Anterior cingulate cortex (tissue), 58 donors: ENCODE data around the gene C9orf43.
"Not testable (repeated sequence)": the region's sequence is repeated elsewhere in the genome, so short reads cannot be mapped to it uniquely, and the experiment has no call there.

ENCODE experiments used
- DNase-seq, 58 donors: peaks; one replicate each; lab custom pipeline; 2025; lab: John Stamatoyannopoulos, UW

The C9orf43 gene

DNA sequence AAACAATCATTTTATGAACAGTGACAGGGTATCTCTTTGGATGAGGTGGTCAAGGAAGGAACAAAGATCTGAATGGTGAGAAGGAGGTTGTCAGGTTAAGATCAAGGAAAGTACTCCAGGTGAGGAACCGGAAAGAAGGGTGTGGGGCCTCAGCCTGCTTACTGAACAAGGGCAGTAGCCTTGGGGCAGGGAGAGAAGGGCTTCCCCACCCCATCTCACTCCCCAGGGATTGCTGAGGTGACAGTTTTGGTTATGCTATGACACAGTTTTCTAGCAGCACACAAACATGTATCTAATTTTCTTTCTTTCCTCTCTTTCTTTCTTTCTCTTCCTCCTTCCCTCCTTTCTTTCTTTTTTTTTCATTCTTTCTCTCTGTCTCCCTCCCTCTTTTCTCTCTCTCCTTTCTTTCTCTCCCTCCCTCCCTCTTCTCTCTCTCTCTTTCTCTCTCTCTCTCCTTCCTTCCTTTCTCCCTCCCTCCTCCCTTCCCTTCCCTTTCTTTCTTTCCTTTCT, 29.6 kb upstream of the C9orf43 start:
- DNase-seq = no peak

DNA sequence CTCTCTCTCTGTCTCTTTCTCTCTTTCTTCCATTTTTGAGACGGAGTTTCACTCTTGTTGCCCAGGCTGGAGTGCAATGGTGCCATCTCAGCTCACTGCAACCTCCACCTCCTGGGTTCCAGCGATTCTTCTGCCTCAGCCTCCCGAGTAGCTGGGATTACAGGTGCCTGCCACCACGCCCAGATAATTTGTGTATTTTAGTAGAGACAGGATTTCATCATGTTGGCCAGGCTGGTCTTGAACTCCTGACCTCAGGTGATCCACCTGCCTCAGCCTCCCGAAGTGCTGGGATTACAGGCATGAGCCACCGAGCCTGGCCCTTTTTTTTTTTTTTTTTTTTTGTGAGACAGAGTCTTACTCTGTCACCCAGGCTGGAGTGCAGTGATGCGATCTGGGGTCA, 29.1 kb upstream of the C9orf43 start:
- DNase-seq = not testable (repeated sequence)

DNA sequence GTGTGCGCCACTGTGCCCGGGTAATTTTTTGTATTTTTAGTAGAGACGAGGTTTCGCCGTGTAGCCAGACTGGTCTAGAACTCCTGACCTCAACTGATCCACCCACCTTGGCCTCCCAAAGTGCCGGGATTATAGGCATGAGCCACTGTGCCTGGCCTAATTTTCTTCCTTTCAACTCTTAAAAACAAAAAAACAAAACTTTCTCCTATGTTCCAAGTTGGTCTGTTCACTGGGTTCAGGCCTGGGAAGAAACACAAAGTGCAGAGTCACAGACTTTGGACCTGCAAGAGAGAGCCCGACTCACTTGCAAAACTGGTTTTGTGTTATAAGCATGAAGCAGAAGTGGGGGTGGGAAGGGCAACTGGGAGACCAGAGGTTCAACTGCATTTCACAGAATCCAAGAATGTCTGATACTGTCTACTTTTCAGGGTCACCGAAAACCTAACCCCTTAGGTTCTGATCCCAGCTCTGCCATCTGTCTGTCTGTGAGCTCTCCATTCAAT, 28.6 kb upstream of the C9orf43 start:
- no peak for DNase-seq

DNA sequence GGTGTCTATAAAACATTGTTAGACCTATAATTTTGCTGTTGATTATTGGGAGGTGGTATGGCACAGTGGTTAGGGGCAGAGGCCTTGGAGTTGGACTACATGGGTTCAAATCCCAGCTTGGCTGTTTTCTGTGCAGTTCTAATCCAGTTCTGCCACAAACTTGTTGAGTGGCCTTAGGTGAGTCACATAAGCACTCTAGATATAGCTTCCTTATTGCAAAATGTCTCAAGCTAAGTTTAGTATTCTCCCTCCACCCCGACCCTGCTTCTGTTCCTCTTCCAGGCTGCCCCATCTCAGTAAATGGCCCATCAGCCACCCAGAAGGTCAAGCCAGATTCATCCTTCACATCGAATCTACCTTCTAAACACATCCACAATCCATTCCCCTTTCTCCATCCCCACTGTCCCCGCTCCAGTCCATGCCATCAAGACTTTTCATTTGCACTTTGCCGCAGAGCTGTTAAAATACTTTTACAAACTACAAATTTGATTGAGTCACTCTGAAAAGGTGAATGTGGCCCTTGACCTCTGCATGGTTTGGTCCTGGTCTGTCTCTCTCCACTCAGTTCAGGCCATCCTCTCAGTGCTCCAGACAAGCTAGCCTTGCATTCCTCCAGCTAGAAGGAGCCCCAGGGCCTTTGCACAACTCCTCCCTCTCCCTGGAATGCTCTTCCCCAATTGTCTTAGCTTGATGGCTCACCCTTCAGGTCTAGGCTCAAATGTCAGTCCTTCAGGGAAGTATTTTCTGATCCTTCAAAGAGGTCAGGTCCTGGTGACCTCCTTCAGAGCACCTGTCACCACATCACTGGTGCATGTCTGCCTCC, 23.8 kb upstream of the C9orf43 start:
- no peak for DNase-seq

DNA sequence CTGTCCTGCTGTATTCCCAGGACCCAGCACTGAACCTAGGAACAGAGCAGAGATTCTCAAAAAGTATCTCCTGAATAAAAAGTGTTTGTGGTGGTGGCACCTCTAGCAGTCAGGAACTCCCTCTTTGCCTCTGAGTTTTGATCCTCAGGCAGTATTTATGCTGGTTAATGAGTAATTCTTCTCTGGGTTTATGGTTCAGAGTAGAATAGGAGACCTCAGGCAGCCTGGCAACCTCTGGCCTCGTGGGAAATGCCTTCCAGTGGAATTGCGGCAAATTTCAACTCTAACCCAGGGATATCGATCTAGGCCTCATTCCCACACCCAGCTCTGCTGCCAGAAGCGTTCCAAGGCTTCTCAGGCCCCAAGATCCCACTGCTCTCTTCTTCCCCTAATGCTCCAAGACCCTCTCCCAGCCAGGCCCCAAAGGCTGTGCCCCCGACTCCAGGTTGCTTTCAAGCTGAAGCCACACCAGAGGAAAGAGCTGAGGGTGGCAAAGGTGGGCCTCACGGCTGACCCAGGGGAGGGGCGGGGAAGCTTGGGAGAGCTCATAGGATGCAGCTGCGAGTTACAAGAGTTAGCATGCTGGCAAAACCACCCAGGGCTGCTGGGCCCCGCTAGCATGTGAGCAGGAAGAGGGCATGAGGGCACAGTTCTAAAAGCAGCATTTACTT, 22.9 kb upstream of the C9orf43 start:
- no peak for DNase-seq

DNA sequence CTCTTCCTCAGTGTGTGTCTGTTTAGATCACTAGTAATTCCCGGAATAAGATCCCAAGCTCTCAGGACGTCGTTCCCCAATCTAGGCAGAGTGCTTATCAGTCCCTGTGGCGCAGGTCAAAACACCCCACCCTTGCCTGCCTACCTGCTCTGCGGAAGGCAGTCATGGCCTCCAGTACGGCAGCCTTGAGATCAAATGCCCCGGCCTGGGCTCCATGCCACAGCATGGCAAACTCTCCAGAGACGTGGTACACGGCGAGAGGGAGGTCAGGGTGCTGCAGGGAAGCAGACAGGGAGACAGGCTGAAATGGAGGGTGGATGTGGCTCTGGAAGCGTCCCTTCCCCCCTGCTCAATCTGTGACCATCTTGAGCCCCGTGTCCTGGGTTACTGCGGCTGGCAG, 21.7 kb upstream of the C9orf43 start:
- DNase-seq = no peak

DNA sequence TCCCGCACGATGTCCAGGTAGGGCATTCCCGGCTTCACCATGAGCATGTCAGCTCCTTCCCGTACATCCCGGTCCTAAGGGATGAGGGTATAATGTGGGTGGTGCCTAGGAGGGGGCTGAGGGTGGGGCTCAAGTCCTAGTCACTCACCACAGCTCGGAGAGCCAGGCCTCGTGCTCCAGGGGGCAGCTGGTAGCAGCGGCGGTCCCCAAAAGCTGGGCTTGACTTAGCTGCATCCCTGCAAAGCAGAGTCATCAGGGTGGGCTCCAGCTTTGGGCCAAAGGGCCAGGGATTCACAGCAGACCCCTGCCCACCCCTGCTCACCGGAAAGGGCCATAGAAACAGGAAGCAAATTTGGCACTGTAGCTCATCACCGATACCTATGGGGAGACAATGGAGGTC, 21.1 kb upstream of the C9orf43 start:
- no peak for DNase-seq

DNA sequence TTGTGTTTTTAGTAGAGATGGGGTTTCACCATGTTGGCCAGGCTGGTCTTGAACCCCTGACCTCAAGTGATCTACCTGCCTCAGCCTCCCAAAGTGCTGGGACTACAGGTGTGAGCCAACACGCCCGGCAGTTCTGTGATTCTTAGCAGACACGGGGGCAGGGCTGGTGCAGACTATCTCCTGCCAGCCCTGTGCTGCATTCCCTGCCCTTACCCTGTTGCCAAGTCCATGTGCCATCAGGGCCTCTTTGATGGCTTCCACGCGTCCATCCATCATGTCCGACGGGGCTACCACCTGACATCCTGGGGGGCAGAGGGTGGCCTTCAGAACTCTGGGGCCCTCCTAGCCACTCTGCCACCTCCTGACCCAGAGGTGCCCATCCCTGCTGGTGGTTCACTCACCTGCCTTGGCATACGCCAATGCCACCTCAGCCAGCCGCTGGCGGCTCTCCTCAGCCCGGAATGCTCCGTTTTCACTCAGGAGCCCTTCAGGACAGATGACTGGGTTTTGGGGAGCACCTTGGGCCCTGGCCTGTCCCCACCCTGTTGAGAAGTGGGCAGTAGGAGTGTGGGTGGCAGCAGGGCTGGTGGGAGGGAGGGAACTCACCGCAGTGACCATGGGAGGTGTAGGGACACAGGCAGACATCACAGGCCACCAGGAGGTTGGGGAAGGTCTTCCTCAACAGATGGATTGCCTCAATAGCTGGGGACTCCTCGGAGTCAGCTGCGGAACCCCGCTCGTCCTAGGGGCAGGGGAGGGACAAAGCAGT, 20.2 kb upstream of the C9orf43 start:
- DNase-seq = no peak

DNA sequence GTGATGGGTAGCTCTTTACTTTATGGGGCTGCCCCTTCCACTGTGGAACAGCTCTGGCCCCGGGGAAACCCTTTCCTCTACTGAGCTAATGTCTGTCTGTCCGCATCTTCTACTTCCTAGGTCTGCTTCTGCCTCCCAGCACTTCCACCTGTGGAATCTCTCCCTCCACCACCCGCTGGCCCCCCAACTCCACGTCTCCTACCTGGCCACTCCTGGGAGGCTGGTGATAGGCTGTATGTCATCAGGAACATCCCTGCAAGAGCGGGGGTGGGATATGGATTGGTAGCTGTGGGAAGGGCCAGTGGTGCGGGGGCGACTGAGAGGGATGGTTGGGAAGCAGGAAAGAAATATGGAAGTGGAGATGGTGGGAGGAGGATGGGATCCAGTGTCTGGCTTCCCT, 18.6 kb upstream of the C9orf43 start:
- no peak for DNase-seq

DNA sequence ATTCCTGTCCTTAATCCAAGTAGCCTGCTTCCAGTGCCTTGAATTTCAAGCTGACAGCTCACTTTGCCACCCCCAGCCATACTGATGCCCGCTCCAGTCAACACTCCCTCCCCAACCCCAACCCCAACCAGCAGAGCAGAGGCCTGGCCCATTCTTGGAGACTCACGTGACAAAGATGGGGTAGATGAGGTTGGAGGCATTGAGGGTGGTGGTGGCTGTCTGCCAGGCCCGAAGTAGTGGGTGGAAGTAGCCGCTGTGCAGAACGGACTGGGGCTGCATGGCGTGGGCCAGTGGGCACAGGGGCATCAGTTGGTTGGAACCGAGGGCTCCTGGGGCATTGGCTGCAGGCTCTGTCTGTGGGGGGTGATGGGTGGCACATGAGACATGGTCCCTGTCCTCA, 17.3 kb upstream of the C9orf43 start:
- peak in 43 of 58 donors; percentile 7 to 79 (median 40) for DNase-seq

DNA sequence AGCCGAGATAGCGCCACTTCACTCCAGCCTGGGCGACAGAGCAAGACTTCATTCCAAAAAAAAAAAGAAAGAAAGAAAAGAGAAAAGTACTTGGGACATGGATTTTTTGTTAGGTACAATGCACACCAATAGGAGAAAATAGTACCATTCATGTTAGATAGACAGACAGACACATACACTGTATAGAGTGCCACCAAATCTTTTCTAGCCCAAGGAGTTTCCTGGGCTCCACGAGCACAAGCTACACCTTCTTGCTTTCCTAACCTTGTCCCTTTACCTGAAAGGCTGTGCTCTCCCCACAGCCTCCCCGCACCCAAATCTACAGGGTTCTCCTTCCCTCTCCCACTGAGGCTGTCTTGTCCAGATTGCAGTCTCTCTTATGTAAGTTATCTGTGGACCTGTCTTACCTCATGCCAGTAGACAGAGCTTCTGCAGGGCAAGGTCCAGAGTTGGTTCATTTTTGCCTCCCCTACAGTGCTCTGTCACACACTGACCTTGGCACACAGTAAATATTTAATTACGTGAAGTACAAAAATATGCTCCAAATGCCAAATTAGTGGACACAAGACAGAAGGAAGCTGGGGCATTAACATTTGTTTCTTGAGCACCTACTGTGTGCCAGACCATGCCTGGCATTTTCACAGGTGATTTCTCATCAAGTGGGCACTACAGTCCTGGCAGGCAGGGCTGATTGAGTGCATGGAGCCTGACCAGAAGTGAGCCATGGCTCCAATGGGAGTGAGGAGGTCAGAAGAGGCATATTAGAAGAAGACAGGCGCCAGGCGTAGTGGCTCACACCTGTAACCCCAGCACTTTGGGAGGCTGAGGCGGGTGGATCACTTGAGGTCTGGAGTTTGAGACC, 15.3 kb upstream of the C9orf43 start:
- no peak for DNase-seq

DNA sequence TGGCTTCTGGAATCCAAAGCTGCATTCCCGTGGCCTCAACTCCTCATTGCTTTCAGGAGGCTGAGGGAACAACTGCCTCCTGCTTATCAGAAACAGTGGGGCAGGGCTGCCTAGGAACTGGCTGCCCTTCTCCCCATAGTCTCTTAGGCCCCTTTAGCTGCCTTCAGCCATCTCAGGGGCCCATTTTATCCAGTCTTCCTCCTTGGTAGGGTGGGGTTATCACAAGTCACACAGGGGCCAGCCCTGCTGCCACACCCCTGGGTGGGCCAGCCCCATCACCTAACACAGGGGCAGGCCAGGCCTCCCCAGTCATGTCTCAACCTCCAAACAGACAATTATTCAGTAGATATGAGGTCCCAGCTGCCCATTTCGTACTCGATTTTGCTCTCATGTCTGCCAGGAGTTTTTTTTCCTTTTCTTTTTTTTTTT, 13.3 kb upstream of the C9orf43 start:
- no peak for DNase-seq

DNA sequence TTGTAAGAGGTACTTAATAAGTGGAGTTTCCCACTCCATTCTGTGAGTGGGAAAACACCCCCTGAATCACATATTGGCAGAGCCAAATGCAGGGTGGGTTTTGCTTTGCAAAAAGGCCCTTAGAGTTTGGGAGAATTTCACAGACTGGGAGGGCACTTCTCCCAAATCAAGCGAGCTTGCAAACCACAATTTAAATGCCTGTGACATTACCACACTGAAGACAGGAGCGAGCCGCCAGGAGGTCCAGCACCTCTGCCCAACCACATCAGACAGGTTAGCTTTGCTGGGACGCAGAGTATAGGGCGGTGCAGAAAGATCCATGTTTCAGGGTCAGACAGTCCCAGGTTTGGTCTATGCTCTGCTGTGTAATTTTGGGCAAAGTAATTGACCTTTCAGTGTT, 11.8 kb upstream of the C9orf43 start:
- DNase-seq = no peak

DNA sequence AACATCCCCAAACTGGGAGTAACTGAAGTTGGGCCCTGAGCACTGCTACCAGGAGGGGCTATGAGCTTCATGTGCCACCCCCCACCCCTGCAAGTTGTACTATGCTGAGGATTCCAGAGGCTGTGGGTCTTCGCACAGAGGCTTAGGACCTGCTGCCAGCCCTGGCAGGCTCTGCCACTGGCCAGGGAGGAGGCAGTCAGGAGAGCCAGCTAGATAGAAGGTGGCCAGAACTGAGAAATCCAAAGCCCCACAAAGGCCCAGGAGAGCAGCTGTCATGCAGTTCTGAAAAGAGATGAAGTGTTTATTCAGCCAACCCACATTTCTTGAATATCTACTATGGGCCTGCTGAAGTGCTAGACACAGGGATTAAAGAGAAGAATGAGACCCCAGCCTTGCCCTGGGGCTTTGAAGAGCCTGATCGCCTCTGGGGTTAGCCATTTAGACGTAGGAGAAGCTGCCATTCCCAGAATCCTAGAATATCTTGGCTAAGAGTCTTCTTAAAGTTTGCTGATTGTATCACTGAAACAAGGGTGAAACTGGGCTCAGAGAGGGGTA, 10.8 kb upstream of the C9orf43 start:
- DNase-seq = no peak

DNA sequence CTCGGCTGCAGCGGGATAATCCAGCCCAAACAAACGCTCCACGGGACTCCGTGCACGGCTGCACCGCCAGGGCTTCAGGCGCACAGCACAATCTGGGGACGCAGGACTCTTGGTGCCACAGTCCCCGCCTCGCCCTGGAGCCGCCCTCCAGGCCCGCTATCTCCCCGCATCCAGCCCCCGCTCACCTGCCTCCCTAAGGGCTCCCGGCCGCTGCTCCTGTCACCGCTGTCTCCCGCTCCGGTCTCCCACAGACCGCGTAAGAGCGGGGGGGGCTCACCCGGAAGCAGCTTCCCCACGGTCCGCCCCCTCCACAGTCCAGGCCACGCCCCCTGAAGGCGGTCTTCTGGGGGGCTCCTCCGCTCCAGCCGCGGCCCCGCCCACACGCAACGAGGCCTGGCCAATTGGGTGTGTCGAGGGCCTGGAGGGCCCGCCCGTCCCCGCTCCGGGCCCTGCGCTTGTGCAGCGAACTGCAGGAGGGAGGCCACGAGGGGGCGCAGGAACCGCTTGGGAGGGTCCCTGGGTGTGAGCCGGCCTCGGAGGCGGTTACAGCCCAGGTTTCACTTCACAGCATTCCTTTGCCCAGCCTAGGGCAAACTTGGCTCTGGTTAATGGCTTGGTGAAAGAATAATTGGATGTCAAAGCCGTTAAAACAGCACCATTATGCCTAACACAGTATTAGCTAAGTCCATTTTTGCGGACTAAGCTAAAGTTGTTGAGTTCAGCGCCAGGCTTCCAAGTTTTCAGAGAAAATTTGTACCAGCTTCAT, 9.3 kb upstream of the C9orf43 start, which contains the start of gene ALAD:
Gene ALAD, minus strand, starts transcription at position 258 of the 766 bp plus-strand sequence. CDS start 7,725 bp downstream, outside the sequence.
- peak; percentile 74 to 100 (median 98) for DNase-seq

DNA sequence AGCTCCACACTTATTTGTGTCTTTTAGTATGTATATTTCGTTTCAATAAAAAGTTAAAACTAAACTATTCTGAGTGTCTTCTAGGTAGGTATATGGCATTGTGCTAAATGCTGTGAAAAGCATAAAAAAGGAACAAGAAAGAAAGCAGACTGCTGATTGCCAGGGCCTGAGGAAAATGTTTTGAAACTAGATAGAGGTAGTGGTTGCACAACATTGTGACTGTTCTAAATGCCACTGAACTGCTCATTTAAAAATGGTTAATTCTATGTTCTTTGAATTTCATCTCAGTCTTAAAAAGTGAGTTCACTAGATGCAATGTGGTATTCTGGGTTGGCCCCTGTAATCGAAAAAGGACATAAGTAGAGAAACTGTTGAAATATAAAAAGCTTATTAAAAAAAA, 6.9 kb upstream of the C9orf43 start:
- no peak for DNase-seq

DNA sequence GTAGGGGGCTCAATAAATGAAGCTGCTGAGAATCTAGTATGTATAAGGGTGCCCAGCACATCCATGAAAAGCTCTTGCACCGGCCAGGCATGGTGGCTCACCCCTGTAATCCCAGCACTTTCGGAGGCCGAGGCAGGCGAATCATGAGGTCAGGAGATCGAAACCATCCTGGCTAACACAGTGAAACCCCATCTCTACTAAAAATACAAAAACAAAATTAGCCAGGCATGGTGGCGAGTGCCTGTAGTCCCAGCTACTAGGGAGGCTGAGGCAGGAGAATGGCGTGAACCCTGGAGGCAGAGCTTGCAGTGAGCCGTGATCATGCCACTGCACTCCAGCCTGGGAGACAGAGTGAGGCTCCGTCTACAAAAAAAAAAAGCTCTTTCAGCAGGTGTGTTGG, 4.2 kb upstream of the C9orf43 start:
- DNase-seq = not testable (repeated sequence)

DNA sequence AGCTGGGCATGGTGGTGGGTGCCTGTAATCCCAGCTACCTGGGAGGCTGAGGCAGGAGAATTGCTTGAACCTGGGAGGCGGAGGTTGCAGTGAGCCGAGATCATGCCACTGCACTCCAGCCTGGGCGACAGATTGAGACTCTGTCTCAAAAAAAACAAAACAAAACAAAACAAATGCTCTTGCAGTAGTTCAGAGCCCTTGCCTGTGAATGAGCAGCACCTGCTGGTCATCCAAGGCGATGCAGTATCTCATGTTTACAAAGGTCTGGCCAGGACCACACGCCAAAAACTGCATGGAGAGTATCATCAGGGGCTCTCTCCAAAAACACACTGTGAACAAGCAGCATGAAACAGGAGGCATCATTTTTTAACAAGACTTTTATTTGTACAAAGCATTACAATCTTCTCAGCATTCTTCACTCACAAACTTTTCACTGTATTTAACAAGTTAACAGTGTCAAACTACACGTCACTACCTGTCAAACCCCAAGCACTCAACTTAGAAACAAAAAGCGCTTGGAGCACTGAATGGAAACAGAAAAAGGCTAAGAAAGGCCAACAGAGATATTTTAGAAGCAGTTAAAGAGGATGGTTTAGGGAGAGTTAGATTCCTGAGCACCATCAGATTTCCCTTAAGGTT, 3.6 kb upstream of the C9orf43 start:
- peak in 40 of 58 donors; percentile 3 to 66 (median 25) for DNase-seq
